ENCODE results near the gene PRDM10.

GRCh38 chr11:129945373-129945772, 57.3 kb downstream of the PRDM10 start:
- no peak for TF ChIP-seq KAT7 (CRISPR knock-in tag; IDR thresholded peaks at IDR 0.05; ENCODE audit: borderline replicate concordance)
- TF ChIP-seq ZNF121 (CRISPR knock-in tag; IDR thresholded peaks at IDR 0.05) = no peak
- TF ChIP-seq CTCF (IDR thresholded peaks at IDR 0.05) = no peak
- TF ChIP-seq ZNF138 (CRISPR knock-in tag; conservative IDR thresholded peaks at IDR 0.05) = no peak
- no peak for TF ChIP-seq GABPB1 (CRISPR knock-in tag; IDR thresholded peaks at IDR 0.05)
- no peak for TF ChIP-seq CREB1 (CRISPR knock-in tag; IDR thresholded peaks at IDR 0.05)
- no peak for TF ChIP-seq MAX (CRISPR knock-in tag; IDR thresholded peaks at IDR 0.05)
- TF ChIP-seq ESRRA (CRISPR knock-in tag; IDR thresholded peaks at IDR 0.05; ENCODE audit: borderline replicate concordance) = no peak
